Measurements from ENCODE around the gene NTN3. TPM values are rescaled to one million over a fixed set of nuclear protein-coding genes. Genes with fewer than 3 reads are reported as not detected.

Gene NTN3
- total RNA-seq, 1 donor, result under 0.01 TPM

DNA sequence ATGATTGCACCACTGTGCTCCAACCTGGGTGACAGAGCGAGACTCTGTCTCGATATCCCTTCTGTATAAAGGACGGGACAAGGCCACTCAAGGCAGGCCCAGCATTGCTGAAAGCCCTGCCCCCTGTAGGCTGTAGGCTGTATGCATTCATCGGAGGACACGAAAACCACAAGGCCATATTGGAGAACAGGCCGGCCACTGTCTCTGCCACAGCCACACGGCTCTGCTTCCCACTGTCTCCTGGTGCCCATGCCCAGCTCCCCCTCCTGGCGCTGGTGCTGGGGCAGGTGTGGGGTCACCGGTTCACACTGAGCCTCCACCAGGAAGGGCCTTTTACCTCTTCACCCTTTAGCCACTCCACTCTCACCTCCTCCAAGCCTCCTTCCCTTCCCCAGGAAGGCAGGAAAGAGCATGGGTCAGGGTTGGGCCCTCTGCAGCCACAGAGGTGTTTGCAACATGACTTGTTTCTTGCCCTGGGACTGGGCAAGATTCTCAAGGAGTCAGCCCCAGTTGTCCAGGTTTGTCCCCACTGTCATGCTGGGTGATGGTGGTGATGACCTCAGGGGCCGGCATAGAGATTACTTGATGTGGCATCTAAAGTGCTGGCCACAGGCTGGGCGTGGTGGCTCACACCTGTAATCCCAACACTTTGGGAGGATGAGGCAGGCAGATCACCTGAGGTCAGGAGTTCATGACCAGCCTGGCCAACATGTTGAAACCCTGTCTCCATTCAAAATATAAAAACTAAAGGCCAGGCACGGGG is 5.3 kb upstream of the NTN3 start:
- DNase-seq (ENCODE audit: low read depth in 2 of 3, low spot score in 2 of 3), result peak in 1 of 3 donors; percentile 33

DNA sequence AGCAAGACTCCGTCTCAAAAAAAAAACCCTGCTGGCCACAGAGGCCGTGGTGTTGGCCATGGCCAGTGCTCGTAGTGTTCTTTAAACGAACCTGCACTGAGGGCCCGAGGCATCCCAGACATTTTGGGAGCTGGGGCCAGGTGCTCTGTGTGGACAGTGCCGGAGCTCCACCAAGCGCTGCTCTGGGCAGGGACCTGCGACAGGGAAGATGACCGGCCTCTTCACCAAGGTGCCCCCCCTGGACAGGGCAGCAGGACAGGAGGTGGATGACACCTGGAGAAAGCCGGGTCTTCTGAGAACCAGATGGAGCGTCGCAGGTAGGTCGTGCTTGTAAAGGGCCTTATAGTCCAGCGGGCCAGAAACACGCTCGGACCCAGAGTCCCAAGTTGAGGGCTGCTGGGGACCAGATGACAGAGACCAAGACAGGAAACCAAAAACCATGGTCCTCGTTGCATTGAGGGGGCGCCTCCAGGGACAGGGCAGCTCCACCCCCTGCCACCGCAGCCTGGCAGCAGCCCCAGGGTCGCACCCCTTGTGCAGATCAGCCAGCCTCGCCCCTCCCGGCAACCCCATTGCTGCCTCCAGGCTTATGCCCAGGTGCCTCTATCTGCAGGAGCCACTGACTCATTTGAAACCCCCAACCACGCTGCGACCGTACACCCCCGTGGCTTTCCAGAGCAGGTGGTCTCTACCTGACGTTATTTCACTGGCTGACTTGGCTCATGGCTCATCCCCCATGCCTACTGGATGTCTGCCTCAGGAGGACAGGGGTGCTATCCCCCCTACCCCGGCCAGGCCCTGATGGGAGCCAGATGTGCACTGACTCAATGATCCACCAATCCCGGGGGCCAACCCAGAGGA is 4.2 kb upstream of the NTN3 start:
- DNase-seq (ENCODE audit: low read depth in 2 of 3, low spot score in 2 of 3), result no peak

DNA sequence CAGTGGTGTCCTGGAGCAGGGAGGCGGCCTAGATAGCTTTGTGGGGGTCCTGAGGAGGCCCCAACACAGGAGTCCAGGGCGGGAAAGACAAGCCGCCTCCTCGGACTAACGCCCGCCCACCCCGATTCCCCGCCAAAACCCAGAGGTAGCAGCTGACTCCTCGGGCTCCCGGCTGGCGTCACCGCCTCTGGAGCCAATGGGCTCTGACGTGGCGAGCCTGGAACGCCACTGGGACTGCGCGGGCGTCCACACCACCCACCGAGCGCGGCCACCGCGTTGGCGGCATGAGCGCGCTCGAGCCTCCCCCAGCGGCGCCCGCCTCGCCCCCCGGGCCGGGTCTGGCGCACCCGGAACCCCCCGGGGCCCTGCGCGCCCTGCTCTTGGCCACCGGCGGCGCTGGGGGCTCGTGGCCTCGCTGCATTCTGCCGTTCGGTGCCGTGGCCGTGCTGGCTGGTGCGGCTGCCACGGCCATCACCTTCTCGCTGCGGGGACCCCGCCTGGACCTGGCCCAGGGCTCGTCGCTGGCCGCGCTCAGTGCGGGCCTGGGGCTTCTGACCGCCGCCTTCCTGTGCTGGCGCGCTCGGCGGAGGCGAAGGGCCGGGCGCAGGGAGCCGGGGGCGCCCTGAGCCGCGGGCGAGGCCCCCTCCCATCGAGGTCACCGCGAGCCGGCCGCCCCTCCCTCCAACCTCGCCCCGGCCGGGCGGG is 3.4 kb upstream of the NTN3 start:
- DNase-seq (ENCODE audit: low read depth in 2 of 3, low spot score in 2 of 3), result peak in 2 of 3 donors; percentile 33 to 39

DNA sequence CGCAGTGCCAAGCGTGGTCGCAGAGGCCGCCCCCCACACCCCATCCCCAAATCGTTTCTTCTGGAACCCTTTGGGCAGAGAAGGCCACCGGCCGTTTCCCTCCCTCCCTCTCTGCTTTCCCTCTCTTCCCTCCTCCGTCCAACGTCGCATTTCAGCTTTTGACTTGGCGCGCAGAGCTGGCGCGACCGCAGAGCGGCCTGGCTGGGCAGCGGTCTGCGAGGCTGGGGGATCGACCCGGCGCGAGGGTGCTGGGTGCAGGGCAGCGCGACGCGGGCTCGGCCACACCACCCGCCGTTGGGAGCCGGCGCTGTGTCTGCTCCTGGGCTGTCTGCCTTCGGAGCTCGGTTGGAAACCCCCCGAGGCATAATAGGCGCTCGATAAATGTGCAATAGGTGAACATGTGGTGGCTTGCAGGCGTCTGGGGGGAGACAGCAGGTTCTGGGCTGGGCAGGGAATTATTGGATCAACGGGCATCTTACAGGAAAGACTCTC is 2.8 kb upstream of the NTN3 start:
- DNase-seq (ENCODE audit: low read depth in 2 of 3, low spot score in 2 of 3), result no peak

DNA sequence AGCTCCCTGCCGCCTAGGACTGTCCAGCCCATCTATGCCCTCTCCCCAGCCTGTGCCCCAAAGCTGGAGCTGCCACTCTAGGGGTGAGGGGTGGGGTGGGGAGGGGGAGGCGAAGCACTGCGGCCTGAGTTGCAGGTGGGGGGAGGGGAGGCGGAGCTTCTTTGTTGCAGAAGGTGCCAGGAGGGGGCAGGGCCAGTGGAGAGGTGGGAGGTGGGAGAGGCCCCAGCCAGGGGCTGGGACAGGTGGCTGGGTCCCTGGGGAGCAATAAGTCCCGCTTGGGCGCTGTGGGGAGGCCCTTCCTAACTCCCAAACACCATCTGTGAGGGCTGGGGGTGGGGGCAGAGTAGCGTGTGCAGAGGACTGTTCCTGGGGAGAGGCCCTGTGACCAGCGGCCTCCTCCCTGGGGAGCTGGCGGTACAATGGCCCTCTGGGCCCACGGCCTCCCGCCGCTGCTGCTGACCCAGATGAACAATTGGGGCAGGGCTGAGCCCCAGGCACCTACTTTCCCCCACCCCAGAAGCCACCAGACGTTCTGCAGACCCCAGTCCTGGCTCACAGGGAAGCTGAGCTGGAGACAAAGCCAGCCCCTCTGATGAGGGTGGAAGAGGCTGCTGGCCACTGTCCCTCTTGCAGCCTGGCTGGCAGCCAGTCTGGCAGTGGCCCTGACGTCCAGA is 2.2 kb upstream of the NTN3 start:
- no peak for DNase-seq (ENCODE audit: low read depth in 2 of 3, low spot score in 2 of 3)

DNA sequence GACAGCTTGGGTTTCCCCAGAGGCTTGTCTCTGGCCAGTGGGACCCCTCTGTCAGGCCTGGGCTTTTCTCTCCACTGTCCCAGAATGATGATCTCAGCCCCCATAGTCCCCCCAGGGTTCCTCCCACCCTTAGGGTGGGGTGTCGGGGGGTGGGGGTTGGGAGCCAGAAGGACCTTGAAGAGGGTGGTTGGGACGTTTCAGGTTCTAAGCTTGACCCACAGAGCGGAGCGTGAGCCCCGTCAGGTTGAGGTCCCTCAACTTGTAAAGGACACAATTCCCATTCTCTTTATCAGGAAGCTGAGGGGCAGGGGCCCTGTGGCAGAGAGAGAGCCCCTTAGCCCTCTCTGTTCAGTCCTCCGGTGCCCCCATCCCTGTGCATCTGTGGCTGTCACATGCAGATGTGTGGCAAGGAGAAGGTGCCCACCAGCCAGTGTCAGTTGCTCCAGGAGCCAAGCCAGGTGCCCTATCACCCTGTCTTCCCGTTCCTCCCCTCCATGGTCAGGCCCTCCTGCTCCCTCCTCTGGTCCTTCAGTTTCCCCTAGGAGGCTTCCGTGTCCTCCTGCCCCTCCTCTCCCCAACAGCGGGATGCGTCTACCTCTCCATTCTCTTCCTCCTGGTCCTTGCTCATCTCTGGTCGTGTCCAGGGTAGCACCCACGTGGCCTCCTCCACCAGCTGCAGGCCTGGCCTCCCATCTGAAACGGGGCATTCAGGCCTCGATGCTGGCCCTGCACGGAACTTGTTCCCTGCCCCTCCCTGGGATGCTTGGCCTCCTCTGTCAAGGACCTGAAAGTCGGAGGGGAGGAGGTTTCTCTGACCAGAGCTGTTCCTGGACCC is 1.5 kb upstream of the NTN3 start:
- no peak for DNase-seq (ENCODE audit: low read depth in 2 of 3, low spot score in 2 of 3)

DNA sequence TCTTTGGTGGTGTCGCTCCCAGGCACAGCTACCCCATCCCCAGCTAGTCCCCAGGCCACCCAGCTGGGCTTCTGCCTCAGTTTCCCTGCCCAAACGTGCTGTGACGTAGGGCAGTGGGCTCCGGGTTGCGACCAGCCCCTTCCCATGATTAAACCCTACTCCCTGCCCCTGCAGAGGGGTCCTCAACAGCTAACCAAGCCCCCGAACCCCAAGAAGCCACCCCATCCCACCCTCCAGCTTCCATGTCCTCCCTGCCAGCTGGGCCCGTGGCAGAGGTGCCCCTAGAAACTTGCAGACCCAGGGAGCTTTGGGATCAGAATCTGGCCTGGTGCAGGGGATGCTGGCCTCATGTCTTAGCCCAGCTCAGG is 879 bp upstream of the NTN3 start:
- DNase-seq (ENCODE audit: low read depth in 2 of 3, low spot score in 2 of 3), result no peak

DNA sequence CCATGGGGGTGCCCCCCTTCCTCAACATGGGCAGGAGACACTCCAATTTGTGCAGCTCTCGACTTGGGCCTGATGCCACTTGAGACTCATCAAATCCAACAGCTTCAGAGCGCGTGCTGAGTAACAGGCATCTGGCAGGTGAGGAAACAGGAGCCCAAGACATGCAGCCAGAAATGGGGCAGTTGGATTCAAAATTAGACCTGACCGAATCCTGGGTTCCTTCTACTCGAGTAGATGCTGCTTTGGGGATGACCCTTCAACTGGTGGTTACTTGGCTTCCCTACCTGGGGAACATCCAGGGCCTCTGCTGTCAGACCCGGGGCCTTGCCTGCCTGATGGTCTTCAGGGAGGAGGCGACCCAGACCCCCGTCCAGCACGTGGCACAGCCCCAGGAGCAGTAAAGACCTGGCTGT is 488 bp upstream of the NTN3 start:
- no peak for DNase-seq (ENCODE audit: low read depth in 2 of 3, low spot score in 2 of 3)

DNA sequence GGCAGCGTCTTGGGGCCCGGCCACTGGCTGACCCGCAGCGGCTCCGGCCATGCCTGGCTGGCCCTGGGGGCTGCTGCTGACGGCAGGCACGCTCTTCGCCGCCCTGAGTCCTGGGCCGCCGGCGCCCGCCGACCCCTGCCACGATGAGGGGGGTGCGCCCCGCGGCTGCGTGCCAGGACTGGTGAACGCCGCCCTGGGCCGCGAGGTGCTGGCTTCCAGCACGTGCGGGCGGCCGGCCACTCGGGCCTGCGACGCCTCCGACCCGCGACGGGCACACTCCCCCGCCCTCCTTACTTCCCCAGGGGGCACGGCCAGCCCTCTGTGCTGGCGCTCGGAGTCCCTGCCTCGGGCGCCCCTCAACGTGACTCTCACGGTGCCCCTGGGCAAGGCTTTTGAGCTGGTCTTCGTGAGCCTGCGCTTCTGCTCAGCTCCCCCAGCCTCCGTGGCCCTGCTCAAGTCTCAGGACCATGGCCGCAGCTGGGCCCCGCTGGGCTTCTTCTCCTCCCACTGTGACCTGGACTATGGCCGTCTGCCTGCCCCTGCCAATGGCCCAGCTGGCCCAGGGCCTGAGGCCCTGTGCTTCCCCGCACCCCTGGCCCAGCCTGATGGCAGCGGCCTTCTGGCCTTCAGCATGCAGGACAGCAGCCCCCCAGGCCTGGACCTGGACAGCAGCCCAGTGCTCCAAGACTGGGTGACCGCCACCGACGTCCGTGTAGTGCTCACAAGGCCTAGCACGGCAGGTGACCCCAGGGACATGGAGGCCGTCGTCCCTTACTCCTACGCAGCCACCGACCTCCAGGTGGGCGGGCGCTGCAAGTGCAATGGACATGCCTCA is 773 bp downstream of the NTN3 start:
- DNase-seq (ENCODE audit: low read depth in 2 of 3, low spot score in 2 of 3), result no peak

DNA sequence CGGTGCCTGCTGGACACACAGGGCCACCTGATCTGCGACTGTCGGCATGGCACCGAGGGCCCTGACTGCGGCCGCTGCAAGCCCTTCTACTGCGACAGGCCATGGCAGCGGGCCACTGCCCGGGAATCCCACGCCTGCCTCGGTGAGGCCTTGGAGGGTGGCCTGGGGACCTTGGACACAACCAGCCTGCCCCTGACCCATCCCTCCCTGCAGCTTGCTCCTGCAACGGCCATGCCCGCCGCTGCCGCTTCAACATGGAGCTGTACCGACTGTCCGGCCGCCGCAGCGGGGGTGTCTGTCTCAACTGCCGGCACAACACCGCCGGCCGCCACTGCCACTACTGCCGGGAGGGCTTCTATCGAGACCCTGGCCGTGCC is 1.4 kb downstream of the NTN3 start:
- DNase-seq (ENCODE audit: low read depth in 2 of 3, low spot score in 2 of 3), result no peak

DNA sequence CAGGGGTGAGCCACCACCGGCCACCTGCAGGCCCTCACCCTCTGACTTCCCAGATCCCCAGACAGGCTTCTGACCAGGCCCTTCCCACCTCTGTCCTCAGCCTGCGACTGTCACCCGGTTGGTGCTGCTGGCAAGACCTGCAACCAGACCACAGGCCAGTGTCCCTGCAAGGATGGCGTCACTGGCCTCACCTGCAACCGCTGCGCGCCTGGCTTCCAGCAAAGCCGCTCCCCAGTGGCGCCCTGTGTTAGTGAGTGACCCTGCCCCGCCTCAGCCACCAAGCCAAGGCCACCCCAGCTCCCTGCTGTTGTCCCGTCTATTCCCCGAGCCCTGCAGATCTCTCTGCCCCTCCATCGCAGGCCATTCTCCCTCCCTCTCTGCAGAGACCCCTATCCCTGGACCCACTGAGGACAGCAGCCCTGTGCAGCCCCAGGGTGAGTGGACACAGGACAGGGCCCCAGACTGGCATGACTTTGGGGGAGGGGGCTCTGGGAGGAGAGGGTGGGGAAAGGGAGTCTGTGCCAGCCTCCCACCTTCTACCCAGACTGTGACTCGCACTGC is 1.9 kb downstream of the NTN3 start:
- DNase-seq (ENCODE audit: low read depth in 2 of 3, low spot score in 2 of 3), result no peak

DNA sequence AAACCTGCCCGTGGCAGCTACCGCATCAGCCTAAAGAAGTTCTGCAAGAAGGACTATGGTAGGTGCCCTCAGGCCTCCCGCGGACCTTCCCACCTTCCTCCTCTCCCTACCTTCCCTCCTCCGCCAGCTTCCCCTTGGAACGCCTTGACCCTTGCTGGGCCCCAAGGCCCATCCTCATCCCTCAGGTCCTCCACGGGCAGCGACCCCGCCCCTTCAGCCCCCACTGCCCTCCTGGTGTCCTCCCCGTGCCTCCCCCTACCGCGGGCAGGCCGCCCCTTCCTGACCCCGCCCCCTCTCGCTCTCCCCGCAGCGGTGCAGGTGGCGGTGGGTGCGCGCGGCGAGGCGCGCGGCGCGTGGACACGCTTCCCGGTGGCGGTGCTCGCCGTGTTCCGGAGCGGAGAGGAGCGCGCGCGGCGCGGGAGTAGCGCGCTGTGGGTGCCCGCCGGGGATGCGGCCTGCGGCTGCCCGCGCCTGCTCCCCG is 2.4 kb downstream of the NTN3 start:
- DNase-seq (ENCODE audit: low read depth in 2 of 3, low spot score in 2 of 3), result peak in 1 of 3 donors; percentile 18

DNA sequence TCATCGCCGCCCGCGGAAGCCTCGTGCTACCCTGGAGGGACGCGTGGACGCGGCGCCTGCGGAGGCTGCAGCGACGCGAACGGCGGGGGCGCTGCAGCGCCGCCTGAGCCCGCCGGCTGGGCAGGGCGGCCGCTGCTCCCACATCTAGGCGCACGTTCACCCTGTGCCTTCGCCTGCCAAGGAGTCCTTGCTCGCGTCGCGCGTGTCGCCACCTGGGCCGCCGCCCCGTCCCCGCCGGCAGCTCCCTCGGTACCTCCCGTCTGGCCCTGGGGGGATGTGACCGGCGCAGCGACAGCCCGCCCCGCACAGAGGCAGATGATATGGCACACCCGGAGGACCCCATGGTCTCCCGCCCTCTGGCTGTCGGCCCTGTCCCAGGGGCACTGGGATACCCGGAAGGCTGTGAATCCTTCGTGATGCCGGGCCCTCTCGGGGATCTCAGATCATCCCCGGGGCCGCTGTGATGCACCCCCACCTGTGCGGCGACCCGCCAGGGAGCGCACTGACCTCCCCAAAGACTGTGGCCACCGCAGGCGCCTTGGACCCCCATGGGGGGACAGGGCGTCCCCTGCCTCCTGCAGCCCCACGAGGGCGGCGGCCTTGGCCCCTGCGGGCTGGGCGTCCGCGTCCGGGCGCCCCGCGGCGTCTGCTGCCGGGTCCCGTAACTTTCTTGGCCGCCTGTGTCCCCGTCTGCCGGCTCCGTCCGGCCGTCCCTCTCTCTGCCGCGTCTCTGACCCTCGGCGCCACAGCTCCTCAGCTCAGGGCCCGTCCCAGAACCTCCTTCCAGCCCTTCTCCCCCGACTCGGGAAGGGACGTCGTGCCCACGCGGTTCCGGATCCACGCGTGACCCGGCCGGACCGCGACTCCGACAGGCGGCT is 3.1 kb downstream of the NTN3 start:
- peak; percentile 46 to 49 (median 49) for DNase-seq (ENCODE audit: low read depth in 2 of 3, low spot score in 2 of 3)

DNA sequence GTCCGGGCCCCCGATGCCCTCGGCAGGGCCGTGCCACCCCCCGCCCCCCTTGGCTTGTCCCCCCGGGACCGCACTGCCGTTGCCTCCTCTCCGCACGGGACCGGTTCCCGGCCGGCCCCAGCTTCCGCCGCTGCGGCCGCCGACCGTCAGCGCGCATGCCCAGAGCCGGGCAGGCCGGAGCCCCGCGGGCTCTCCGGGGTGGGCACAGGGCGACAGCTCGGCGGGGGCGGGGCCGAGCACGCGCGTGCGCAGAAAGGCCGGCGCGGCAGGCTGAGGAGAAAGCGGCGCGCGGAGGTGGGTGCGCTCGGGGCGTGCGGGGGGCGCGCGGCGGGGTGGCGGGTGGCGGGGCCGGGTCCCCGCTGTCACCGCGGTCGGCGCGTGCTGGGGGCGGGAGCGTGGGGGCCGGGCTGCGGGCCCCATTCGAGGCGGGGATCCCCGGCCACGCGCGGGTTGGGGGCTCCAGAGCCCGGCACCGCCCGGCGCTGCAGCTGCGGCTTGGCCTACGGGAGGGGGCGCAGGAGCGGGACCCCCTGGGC is 3.8 kb downstream of the NTN3 start, which contains the start of gene TBC1D24:
Gene TBC1D24 (plus strand): TSS at position 251 of the 536 bp plus-strand sequence. CDS start 21,022 bp downstream, outside the sequence.
- DNase-seq (ENCODE audit: low read depth in 2 of 3, low spot score in 2 of 3), result peak; percentile 52 to 84 (median 83)

DNA sequence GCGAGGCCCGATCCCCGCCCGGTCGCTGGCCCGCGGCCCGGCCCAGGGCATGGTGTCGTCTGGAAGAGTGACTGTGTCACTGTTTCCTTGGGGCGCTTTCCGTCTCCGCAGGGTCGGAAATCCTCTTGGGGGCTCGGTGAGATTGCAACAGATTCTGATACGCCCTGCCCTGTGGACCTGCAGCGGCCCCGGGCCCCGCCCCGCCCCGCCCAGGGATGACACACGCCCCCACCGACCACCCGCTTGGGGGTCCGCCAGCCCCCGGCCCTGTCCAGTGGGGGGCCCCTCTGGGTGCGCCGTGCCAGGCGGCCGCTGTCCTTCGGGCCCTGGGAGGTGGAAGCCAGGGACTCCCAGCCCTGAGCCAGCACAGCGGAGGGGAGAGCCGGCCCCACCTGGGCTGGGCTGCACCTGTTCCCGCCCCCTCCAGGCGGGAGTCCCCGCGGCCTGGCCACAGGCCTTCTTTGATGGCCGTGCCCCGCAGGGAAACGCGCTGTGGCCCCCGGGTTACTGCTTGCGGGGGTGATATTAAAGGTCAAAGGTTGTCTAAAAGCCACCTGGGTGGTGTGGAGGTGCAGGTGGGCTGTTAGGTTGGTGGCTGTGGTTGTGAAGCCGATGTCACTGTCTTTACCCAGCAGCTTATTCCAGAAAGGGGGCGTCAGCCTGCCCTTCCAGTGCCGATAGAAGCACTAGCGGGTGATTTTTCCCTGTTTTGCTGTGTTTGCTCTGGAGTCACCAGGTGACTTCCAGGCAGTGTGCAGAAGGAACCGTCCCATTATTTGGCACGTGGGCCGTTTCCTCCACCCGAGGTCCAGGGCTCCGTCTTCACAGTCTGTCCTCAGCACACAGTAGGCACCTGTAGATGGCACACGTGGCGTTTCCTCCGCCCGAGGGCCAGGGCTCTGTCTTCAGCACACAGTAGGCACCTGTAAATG is 4.6 kb downstream of the NTN3 start:
- DNase-seq (ENCODE audit: low read depth in 2 of 3, low spot score in 2 of 3), result peak in 2 of 3 donors; percentile 70 to 72

DNA sequence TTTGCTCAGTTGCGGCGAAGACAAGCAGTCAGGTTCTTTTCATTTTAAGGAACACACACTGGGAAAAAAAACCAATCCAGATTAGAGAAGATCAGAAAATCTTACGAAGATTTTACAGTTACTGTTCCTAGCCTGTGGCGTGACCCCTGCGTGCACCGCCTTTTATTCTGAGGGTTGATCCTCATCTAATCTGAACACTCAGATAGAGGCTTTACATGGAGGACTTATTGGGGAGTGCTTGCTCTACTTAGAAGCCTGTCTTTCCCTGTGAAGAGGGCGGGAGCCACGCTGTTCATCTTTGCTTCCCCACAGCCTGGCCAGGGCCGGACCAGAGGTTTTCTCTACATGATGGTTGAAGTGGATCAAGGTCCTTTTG is 5.2 kb downstream of the NTN3 start:
- DNase-seq (ENCODE audit: low read depth in 2 of 3, low spot score in 2 of 3), result no peak
